Peyer's patch (tissue), 4 donors: ENCODE data around the gene IFNA13. TPM values are rescaled to one million over a fixed set of nuclear protein-coding genes. Genes with fewer than 3 reads are reported as not detected.

ENCODE experiments used
- DNase-seq, 3 donors: peaks; one replicate each; pipeline ENCODE4 v3.0.0-alpha.2; 2017 to 2019
- H3K27ac ChIP-seq, 4 donors: fragments of 200-600 bp; sonication (generic); one replicate each; pipeline ENCODE4 v1.5.1; 2016 to 2019
- H3K27me3 ChIP-seq, 2 donors: fragments of 200-600 bp; sonication (generic); one replicate each; pipeline ENCODE4 v1.5.1; 2019
- H3K36me3 ChIP-seq, 3 donors: fragments of 200-600 bp; sonication (generic); one replicate each; pipeline ENCODE4 v1.5.1; 2016 to 2019
- H3K4me1 ChIP-seq, 4 donors: fragments of 200-600 bp; sonication (generic); one replicate each; pipeline ENCODE4 v1.5.1; 2016 to 2019
- H3K4me3 ChIP-seq, 4 donors: fragments of 200-600 bp; sonication (generic); 1 replicate in 3 of 4; 2 replicates in 1 of 4; pipeline ENCODE4 v1.5.1; 2016 to 2019; ENCODE audit warnings: mild to moderate bottlenecking in 1 of 4
- H3K9me3 ChIP-seq, 4 donors: fragments of 200-600 bp; sonication (generic); one replicate each; pipeline ENCODE4 v1.5.1; 2016 to 2019; ENCODE audit warnings: mild to moderate bottlenecking in 1 of 4
- POLR2A ChIP-seq, 2 donors: fragments of 450-650 bp; IDR thresholded peaks; one replicate each; pipeline ENCODE4 v1.5.1; 2017; ENCODE audit warnings: antibody characterized with exemption in 2 of 2, mild to moderate bottlenecking in 2 of 2, moderate library complexity in 2 of 2
- total RNA-seq, 4 donors: library from RNA; depleted of rRNA; stranded (reverse); fragments of >200 nt; gene quantifications; one replicate each; pipeline ENCODE4 v1.1.0, GENCODE V29; 2016
- TF ChIP-seq, protein P1 (sequence below), 6 experiments: fragments of 450-650 bp in 4 of 6; fragments of 200-600 bp in 2 of 6; sonication (generic) in 1 of 6; IDR thresholded peaks; one replicate each; pipeline ENCODE4 v1.5.1; 2017 to 2019; ENCODE audit warnings: antibody characterized with exemption in 6 of 6, mild to moderate bottlenecking in 3 of 6, moderate library complexity in 1 of 6

The IFNA13 gene
- total RNA-seq, 4 donors from 2014 or later, result not detected

DNA sequence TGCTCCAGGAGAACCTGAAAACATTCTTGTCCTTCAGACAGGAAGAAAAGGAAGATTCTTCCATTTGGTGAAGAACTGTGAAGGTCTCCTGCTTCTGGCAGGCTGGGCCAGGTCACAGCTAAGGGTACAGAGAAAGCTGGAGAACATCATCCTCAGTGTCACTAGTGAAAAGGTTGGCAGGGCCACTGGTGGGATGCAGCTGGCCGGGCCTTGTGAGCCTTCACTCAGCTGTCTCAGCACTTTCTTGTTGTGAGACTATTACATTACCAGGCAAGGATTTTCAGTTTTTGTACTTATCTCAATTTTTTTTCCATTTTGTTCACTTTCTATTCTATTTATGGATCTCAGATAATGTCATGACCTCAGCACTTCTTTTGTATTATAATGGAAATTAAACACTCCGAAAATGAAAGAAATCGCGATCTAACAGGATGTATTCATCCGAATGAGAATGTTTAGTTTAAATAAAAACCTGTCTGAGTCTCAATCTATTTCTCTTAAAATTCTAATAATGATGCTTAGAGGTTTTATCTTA lies 31.2 kb upstream of the IFNA13 start:
- H3K36me3 ChIP-seq, result no peaks in the 10 kb centered on the region
- no peaks in the 10 kb centered on the region for H3K9me3 ChIP-seq
- TF ChIP-seq POLR2A (IDR thresholded peaks at IDR 0.05), result no peak
- TF ChIP-seq, protein P1, sequence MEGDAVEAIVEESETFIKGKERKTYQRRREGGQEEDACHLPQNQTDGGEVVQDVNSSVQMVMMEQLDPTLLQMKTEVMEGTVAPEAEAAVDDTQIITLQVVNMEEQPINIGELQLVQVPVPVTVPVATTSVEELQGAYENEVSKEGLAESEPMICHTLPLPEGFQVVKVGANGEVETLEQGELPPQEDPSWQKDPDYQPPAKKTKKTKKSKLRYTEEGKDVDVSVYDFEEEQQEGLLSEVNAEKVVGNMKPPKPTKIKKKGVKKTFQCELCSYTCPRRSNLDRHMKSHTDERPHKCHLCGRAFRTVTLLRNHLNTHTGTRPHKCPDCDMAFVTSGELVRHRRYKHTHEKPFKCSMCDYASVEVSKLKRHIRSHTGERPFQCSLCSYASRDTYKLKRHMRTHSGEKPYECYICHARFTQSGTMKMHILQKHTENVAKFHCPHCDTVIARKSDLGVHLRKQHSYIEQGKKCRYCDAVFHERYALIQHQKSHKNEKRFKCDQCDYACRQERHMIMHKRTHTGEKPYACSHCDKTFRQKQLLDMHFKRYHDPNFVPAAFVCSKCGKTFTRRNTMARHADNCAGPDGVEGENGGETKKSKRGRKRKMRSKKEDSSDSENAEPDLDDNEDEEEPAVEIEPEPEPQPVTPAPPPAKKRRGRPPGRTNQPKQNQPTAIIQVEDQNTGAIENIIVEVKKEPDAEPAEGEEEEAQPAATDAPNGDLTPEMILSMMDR (IDR thresholded peaks at IDR 0.05), result no peak
- no peaks in the 10 kb centered on the region for H3K27me3 ChIP-seq
- DNase-seq, result no peak
- no peak overlapping the region for H3K4me3 ChIP-seq
- H3K27ac ChIP-seq, result no peak overlapping the region
- H3K4me1 ChIP-seq, result peaks cover 0 to 11% (median 1%) of the 10 kb centered on the region in 4 donors

DNA sequence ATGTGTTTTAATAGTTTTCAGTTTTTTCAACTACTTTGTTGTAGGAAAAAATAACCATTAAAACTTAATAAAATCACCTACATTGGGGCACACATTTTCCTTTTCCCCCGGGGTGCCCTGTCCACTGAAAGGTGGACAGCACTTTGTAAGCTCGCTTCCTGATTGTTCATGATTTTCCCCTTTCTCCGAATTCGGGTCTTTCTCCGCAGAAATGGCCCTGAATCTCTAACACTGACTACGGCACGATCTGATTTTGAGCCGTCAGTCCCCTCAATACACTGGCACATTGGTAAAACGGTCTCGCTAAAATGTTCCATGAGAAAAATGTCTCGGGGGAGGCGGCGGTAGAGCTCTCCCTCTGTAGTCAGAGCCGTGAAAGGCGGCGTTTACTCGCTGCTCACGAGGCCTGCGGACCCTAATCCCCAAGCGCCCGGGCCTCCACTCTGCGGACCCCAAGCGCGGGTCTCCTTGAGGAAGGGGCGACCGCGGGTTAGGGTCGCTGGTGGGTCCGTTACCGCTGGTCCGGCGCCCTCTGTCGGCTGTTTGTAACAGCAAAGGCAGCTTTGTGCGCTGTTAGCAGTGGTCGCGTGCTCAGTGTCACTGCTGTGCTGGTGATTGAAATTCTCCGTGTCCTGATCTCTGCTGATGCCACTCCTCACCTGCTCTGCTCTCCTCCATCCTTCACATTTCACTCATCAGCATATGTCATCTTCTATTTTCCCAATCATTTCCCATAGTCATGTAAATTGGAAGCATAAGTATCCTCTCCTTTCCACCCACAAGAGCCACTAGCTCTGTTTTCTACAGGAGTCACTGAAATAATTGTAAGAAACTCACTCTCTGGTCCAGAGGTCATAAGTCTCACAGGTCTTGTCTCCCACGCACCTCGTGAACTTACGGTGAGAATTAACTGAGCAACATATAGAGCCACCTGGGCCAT lies 28.2 kb upstream of the IFNA13 start:
- Histone ChIP-seq H3K27ac (no peak overlapping the region), H3K4me3 (peak overlapping the region; percentile 13 to 56 (median 44)), H3K9me3 (no peaks in the 10 kb centered on the region), H3K4me1 (peaks cover 0 to 5% (median 0%) of the 10 kb centered on the region in 4 donors), H3K27me3 (no peaks in the 10 kb centered on the region), H3K36me3 (no peaks in the 10 kb centered on the region)
- DNase-seq, result peak; percentile 53 to 76 (median 60)
- TF ChIP-seq, protein P1 (IDR thresholded peaks at IDR 0.05), result peak; percentile 10 to 77 (median 58)
- no peak for TF ChIP-seq POLR2A (IDR thresholded peaks at IDR 0.05)

DNA sequence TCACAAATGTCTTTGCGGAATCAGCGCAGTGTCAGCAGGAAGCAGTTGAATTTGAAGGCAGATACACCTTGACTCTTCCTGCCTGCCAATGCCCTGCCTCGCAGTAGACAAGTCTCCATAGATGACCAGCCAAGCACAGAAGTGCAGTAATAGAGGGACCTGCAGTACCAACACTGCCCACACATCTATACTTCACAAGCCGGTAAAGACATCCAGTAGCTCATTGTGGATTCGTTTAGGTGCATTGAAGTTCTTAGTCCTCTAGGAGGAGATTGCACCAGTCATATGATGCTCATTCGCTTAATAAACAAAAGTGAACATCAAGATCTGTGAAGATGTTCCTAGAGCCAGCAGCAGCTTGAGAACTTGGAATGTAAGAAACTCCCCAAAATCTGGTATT lies 24.4 kb upstream of the IFNA13 start:
- no peaks in the 10 kb centered on the region for H3K36me3 ChIP-seq
- H3K4me3 ChIP-seq, result no peak overlapping the region
- no peak overlapping the region for H3K27ac ChIP-seq
- DNase-seq, result no peak
- no peaks in the 10 kb centered on the region for H3K27me3 ChIP-seq
- H3K9me3 ChIP-seq, result no peaks in the 10 kb centered on the region
- TF ChIP-seq, protein P1 (IDR thresholded peaks at IDR 0.05), result peak in 2 of 6 experiments; percentile 23 to 34
- no peak for TF ChIP-seq POLR2A (IDR thresholded peaks at IDR 0.05)
- H3K4me1 ChIP-seq, result peaks cover 0 to 5% (median 0%) of the 10 kb centered on the region in 4 donors

DNA sequence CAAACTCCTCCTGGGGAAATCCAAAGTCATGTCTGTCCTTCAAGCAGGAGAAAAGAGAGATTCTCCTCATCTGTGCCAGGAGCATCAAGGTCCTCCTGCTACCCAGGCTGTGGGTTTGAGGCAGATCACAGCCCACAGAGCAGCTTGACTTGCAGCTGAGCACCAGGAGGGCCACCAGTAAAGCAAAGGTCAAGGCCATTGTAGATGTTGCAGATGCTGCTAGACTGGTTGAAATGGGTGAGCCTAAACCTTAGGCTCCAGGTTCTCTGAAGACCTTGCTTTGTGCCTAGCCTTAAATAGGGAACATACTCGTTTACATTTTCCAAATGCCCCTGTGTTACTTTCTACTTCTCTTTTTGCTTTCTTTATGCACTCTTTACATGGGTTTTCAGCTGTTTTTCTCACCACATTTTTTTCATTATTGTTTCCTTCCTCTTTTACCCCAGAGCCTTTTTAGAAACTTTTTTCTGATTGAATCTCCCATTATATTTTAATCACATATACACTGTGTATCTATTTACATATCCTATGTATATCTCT lies 17.3 kb upstream of the IFNA13 start, which contains the start of gene IFNA2:
TSS of gene IFNA2 (minus strand) at position 268 of the 540 bp plus-strand sequence. CDS start at position 199, 69 bp downstream.
- no peaks in the 10 kb centered on the region for H3K36me3 ChIP-seq
- H3K4me3 ChIP-seq, result no peak within 1 kb of the TSS
- DNase-seq, result no peak
- H3K27ac ChIP-seq, result no peak within 1 kb of the TSS
- no peaks in the 10 kb centered on the region for H3K9me3 ChIP-seq
- H3K4me1 ChIP-seq, result peaks cover 0 to 3% (median 0%) of the 10 kb centered on the region in 4 donors
- TF ChIP-seq, protein P1 (IDR thresholded peaks at IDR 0.05), result no peak
- no peak for TF ChIP-seq POLR2A (IDR thresholded peaks at IDR 0.05)
- H3K27me3 ChIP-seq, result no peaks in the 10 kb centered on the region

DNA sequence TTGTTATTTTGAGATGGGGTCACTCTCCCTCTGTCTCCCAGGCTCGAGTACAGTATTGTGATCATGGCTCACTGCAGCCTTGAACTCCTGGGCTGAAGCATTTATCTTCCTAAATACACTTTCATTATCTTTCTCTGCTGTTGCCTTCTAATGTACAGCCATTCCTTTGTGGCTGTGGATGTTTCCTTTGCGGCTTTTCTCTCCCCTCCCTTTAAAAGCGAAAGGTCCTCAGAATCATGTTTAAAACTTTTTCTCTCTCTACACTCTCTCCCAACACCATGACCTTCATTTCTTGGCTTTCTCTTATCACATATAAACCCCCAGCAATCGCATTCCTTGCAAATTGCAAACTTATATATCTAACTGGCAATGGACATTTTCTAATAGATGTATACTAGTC lies 15.8 kb upstream of the IFNA13 start:
- Histone ChIP-seq H3K27me3 (no peaks in the 10 kb centered on the region), H3K4me1 (peaks cover 0 to 3% (median 0%) of the 10 kb centered on the region in 4 donors), H3K9me3 (no peaks in the 10 kb centered on the region), H3K27ac (no peak overlapping the region), H3K36me3 (no peaks in the 10 kb centered on the region), H3K4me3 (no peak overlapping the region)
- no peak for DNase-seq
- TF ChIP-seq, protein P1 (IDR thresholded peaks at IDR 0.05), result no peak
- no peak for TF ChIP-seq POLR2A (IDR thresholded peaks at IDR 0.05)
